Kidney (tissue), 14 donors: Measurements from ENCODE around the gene TEDC2. TPM values are rescaled to one million over a fixed set of nuclear protein-coding genes. Genes with fewer than 3 reads are reported as not detected.

Experiments used
- DNase-seq, 5 donors: peaks; one replicate each; pipeline ENCODE4 v3.0.0-alpha.2; 2013 to 2020
- FAIRE-seq: peaks from 2 replicates; lab custom pipeline; 2012; peaks lifted over from hg19 to GRCh38; lab: Jason Lieb, UNC
- H3K27ac ChIP-seq, 2 donors: one replicate each; pipeline ENCODE4 v1.7.0; 2013; ENCODE audit warnings: low read depth in 2 of 2, low read length in 2 of 2, inconsistent platforms in 1 of 2
- H3K27me3 ChIP-seq: one replicate; pipeline ENCODE4 v1.7.1; 2013; ENCODE audit warnings: low read length, inconsistent platforms; ENCODE audit not compliant: control insufficient read depth, insufficient read depth
- H3K36me3 ChIP-seq, 3 donors: one replicate each; pipeline versions ENCODE4 v1.7.0 to v1.7.1; 2013; ENCODE audit warnings: low read length in 3 of 3, control low read depth in 1 of 3, inconsistent platforms in 1 of 3; ENCODE audit not compliant: insufficient read depth in 3 of 3, control insufficient read depth in 2 of 3
- H3K4me1 ChIP-seq, 3 donors: one replicate each; pipeline versions ENCODE4 v1.7.0 to v1.7.1; 2013; ENCODE audit warnings: low read length in 3 of 3, inconsistent platforms in 1 of 3, low read depth in 1 of 3; ENCODE audit not compliant: control insufficient read depth in 2 of 3, insufficient read depth in 2 of 3
- H3K4me3 ChIP-seq, 3 donors: one replicate each; pipeline versions ENCODE4 v1.7.0 to v1.8.1; 2013; ENCODE audit warnings: low read length in 3 of 3, control low read depth in 1 of 3, inconsistent platforms in 1 of 3
- H3K9ac ChIP-seq, 3 donors: one replicate each; pipeline versions ENCODE4 v1.7.0 to v1.7.1; 2013; ENCODE audit warnings: low read length in 3 of 3, control low read depth in 1 of 3, inconsistent platforms in 1 of 3
- H3K9me3 ChIP-seq, 3 donors: one replicate each; pipeline versions ENCODE4 v1.7.0 to v1.7.1; 2013; ENCODE audit warnings: low read length in 3 of 3, control low read depth in 1 of 3, inconsistent platforms in 1 of 3; ENCODE audit not compliant: control insufficient read depth in 2 of 3, insufficient read depth in 1 of 3
- intact Hi-C: fragments of 100-400 bp; cut with DNase I; formaldehyde crosslinking; loops from one replicate; pipeline ENCODE4 v1.11.1; 2022
- polyA plus RNA-seq: library from polyadenylated mRNA; stranded (reverse); fragments of 350-450 nt; fragmentation: Illumina TruSeq; extraction: RNeasy Lipid Tissue Mini Kit (QIAGEN cat#74804); gene quantifications from one replicate; pipeline ENCODE4 v1.2.3, GENCODE V29; 2014; ENCODE audit warnings: low read depth, low replicate concordance; ENCODE audit not compliant: insufficient read depth
- total RNA-seq: library from RNA; stranded (reverse); fragmentation: NEBNext Ultra II Directional; extraction: Animal tissue kit (Norgen Biotek cat#: 25700); gene quantifications from one replicate; pipeline ENCODE4 v1.2.1, GENCODE V29; 2021
- TF ChIP-seq, protein P1 (sequence below): IDR thresholded peaks from 3 replicates; pipeline ENCODE4 v1.5.1; 2012; ENCODE audit warnings: mild to moderate bottlenecking, moderate library complexity, borderline replicate concordance; ENCODE audit not compliant: insufficient read depth; ENCODE audit errors: extremely low read depth
- donor health status: control.
- donor health status: control.
- donor health status: control.
- donor health status: control.
- donor health status: control.
- donor health status: DM: yes; HTN: yes; CAD: no.
- donor health status: Normal renal cell carcinoma (clear cell type).

The TEDC2 gene
- total and polyA plus RNA-seq, 2 donors from 2014 or later: 1.4 to 1.7 TPM

DNA sequence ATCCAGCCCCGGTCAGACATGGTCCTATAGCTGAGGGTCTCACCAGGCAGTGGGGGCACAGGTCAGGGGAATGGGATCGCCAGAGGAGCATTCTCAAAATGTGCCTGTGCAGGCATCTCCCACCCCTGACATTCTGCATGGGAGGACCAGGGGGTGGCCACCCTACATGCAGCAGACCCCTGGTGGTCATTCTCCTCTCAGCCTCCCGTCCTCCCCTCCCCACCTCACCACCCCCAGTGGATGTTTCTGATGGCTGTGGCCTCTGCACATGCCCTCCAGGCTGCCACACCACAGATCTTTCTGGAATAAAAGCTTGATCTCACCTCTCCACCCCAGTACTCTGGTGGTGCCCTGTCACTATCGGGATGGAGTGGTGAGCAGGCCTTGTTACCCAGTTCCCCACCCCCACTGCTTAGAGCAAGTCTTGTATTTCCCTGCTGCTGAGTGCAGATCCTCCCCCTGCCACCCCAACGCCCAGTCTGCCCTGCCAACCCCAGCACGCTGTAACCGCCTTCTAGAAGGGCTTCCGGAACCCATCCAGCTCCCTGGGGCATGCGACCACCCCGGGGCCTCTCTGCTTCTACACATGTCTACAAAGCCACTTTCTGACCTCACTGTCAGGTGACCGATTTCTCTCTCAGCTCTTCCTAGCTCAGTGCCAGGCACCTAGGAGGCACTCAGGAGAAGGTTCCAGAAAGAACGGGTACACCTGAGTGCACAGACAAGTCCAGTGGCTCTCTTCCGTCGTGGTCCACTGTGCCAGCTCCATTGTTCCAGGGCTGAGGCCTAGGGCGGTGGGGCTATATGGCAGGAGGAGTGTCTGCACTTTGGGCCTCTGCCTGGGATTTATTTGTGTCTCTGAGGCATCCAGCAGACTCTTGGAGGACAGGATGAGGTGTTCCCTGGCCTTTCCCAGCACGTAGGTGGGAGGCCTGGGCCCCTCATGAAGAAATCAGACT lies 24.3 kb downstream of the TEDC2 start:
- TF ChIP-seq, protein P1, sequence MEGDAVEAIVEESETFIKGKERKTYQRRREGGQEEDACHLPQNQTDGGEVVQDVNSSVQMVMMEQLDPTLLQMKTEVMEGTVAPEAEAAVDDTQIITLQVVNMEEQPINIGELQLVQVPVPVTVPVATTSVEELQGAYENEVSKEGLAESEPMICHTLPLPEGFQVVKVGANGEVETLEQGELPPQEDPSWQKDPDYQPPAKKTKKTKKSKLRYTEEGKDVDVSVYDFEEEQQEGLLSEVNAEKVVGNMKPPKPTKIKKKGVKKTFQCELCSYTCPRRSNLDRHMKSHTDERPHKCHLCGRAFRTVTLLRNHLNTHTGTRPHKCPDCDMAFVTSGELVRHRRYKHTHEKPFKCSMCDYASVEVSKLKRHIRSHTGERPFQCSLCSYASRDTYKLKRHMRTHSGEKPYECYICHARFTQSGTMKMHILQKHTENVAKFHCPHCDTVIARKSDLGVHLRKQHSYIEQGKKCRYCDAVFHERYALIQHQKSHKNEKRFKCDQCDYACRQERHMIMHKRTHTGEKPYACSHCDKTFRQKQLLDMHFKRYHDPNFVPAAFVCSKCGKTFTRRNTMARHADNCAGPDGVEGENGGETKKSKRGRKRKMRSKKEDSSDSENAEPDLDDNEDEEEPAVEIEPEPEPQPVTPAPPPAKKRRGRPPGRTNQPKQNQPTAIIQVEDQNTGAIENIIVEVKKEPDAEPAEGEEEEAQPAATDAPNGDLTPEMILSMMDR: no peak

GRCh38 chr16:2484898-2485508 lies 25.1 kb downstream of the TEDC2 start:
- Histone ChIP-seq H3K36me3 (peaks cover 0 to 3% (median 0%) of the 10 kb centered on the region in 3 donors), H3K27ac (peak overlapping the region in 1 of 2 donors; percentile 23), H3K4me1 (peaks cover 2 to 63% (median 16%) of the 10 kb centered on the region in 3 donors), H3K9me3 (no peaks in the 10 kb centered on the region), H3K27me3 (no peaks in the 10 kb centered on the region), H3K4me3 (no peak overlapping the region), H3K9ac (no peak overlapping the region)
- FAIRE-seq: no peak
- TF ChIP-seq, protein P1: no peak
- peak in 1 of 5 donors; percentile 45 for DNase-seq
- intact Hi-C loops: no loop called here

More for the DNA sequence above, 24.3 kb downstream of the TEDC2 start:
- H3K9ac ChIP-seq: peak overlapping the region in 1 of 3 donors; percentile 31
- H3K9me3 ChIP-seq: no peaks in the 10 kb centered on the region
- H3K27me3 ChIP-seq: no peaks in the 10 kb centered on the region
- peak overlapping the region; percentile 3 to 32 for H3K27ac ChIP-seq
- FAIRE-seq: no peak
- H3K4me3 ChIP-seq: no peak overlapping the region
- H3K4me1 ChIP-seq: peaks cover 2 to 57% (median 16%) of the 10 kb centered on the region in 3 donors
- intact Hi-C loops: no loop called here
- H3K36me3 ChIP-seq: no peaks in the 10 kb centered on the region
- DNase-seq: peak in 2 of 5 donors; percentile 41 to 73

DNA sequence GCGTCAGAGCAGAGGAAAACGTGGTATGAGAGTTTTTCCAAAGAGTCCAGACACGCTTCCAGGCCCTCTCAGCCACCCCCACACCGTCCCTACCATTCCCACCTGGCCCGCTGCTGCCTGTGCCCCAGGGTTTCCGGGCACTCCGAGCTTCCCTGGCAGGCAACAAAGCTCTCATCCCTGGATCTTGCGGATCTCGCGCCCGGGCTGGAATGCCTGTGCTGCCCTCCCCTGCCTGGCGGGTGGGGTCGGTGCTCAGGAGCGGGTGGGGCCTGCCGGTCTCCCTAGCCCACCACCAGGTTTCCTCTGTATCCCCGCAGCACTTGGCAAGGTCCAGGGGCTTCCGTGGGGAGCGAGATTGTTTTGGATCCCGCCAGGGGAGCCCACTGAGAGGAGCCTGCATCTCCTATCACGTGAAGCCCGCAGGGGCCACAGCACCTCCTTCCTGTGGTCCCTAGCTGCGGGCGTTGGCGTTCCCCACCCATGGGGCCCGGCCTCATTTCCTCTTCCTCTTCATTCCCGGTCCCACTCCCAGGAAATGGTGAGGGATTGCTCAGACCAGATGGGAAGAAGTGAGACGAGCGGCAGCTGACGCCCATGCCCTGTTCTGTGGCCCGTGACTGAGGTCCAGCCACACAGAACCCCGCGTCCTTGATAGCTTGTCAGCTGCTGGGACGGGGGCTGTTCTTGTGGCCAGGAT lies 26.1 kb downstream of the TEDC2 start:
- no peak overlapping the region for H3K9ac ChIP-seq
- DNase-seq (peak in 2 of 5 donors; percentile 49 to 71), FAIRE-seq (no peak)

More for the DNA sequence above, 26.1 kb downstream of the TEDC2 start:
- TF ChIP-seq, protein P1: no peak
- H3K27me3 ChIP-seq: no peaks in the 10 kb centered on the region
- intact Hi-C loops: no loop called here
- peaks cover 2 to 64% (median 14%) of the 10 kb centered on the region in 3 donors for H3K4me1 ChIP-seq
- H3K36me3 ChIP-seq: peaks cover 0 to 3% (median 0%) of the 10 kb centered on the region in 3 donors
- H3K4me3 ChIP-seq: no peak overlapping the region
- H3K27ac ChIP-seq: peak overlapping the region; percentile 47 to 71
- no peaks in the 10 kb centered on the region for H3K9me3 ChIP-seq
